Hematopoietic multipotent progenitor cell treated with erythropoietin and hydrocortisone succinate and interleukin-3 and kit ligand, for 4 days (in vitro differentiated cells): ENCODE measurements around the gene RITA1.
A peak's percentile ranks its signal among the peaks of the same experiment; 100 is the strongest.

Source experiments
- DNase-seq: peaks from one replicate; pipeline ENCODE4 v3.0.0-alpha.2; 2015

The RITA1 gene

GRCh38 chr12:113154351-113154973 is 31.1 kb upstream of the RITA1 start:
- DNase-seq = peak; percentile 62

DNA sequence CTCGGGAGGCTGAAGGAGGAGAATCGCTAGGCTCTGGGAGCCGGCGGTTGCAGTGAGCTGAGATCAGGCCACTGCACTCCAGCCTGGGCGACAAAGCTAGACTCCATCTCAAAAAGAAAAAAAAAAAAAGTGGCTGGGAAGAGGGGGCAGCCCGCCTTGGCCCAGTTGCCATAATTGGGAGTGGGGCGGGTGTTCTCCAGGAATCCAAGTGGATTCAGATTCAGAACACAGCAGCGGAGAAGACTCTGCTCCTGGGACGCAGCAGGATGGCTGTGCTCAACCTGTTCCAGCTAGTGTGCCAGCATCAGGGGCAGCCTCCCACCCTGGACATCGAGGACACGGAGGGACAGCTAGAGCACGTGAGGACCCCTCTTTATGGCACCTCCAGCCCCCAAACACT is 30.5 kb upstream of the RITA1 start:
- DNase-seq = no peak

DNA sequence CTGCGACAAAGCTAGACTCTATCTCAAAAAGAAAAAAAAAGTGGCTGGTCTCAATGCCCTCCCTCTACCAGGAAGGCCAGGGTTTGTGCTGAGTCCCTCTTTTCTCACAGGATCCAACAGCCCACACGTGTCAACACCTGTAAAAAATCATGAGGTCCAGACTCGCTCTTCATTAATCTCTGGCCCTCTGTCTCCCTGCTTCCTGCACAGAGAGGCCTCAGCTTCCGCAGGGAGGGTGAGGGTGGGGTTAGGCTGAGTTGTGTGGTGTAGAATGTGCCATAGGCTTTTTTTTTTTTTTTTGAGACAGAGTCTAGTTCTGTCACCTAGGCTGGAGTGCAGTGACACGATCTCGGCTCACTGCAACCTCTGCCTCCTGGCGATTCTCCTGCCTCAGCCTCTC is 29.9 kb upstream of the RITA1 start:
- peak; percentile 65 for DNase-seq

GRCh38 chr12:113157218-113157859 is 28.2 kb upstream of the RITA1 start:
- DNase-seq = no peak

DNA sequence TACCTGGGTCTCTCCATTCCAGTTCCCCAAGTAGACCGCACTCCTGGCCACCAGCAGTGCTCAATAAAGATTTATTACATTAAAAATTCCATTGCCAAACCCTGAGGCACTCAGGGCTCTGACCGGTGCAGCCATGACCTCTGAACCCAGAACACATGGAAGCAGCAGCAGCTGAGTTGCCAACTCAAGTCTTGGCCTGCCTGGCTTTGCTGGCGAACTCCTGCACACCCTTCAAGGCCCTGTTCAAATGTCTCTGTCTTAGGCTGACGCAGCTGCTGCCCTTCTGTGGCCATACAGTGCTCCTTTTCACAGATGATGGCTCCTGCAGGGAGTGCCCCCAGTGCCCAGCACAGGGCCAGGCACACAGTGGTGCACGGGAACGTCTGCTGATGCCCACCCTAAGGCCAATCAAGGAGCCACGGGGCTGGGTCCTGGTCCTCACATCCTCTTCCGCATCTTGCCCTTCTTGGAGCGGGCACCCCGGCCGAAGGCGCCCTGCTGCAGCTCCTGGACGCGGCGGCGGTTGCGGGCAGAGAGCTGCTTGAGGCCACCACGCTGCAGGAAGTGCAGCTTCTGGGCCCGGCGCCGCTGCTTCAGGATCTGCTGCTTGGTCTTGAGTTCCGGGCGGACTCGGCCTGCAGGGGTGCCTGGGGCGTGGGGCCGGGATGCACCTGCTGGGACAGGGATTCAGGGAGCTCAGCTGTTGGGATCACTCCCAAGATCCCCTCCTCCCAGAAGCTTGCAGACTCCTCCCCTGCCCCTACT is 26.9 kb upstream of the RITA1 start:
- no peak for DNase-seq

DNA sequence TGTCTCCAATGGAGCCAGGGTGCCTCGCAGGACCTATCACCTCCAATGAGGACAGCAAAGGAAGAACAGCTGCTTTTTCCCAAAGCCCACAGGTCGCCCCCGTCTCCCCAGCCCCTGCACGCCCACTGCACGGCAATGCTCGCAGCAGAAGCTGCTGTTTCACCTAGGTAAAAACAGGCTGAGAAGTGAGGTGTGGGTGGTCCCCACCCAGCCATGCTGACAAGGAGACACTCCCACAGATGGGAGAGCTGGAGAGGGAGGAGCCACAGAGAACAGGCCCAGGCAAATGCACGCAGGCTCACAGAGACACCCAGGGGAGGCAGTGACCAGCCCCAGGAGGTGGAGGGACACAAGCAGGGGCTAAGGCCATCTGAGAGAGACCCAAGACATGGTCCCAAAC is 25.6 kb upstream of the RITA1 start:
- no peak for DNase-seq

- DNase-seq = peak; percentile 68
These were observed 24.0 kb upstream of the RITA1 start for GRCh38 chr12:113161415-113162016.

DNA sequence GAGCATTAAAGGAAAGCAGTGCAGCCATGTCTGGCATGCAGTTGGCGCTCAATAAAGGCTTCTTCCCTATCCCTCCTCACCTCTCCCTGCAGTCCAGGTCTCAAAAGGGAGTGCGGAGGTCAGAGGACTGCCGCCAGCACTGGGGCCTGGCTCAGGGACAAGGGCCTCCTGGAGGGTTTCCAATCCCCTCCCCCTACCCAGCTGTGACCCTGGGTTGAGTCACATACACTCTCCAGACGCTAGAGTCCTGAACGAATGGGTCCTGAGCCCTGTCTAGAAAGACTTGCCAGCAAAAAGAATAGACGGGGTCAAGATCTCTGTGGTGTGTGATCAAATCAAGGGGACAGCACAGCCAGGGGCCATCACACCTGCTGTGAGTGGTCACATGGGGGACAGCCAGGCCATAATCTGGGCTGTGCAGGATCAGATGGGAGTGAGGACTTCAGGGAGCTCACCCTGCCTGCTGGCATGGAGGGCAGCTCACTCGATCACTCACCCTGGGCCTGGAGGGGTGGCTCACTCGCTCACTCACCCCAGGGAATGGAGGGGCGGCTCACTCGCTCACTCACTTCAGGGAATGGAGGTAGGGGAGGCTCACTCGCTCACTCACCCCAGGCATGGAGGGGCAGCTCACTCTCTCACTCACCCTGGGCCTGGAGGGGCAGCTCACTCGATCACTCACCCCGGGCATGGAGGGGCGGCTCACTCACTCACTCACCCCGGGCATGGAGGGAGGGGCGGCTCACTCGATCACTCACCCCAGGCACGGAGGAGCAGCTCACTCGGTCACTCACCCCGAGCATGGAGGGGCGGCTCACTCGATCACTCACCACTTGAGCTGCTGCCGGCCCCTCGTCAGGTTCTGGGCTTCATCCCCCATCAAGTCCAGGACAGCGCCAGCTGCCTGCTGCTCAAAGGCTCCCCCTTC is 23.2 kb upstream of the RITA1 start:
- DNase-seq = no peak

GRCh38 chr12:113163030-113163360 is 22.5 kb upstream of the RITA1 start:
- no peak for DNase-seq

DNA sequence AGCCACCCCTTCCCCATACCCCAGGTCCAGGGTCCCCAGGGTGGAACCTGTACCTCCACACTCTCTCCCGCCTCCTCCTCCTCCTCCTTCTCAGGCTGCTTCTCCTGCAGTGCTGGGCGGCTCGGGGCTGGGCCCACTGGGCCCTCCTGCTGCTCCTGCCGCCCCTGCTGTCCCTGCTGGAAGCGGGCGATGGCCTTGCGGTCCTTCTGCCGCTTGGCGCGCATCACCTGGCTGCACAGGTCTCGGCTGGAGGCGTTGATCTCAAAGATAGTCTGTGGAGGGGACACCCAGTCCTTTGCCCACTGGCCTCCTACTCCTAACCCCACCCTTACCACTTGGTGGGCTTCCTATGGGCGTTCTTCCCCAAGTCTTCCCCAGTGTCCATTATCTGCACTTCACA is 21.5 kb upstream of the RITA1 start:
- no peak for DNase-seq

DNA sequence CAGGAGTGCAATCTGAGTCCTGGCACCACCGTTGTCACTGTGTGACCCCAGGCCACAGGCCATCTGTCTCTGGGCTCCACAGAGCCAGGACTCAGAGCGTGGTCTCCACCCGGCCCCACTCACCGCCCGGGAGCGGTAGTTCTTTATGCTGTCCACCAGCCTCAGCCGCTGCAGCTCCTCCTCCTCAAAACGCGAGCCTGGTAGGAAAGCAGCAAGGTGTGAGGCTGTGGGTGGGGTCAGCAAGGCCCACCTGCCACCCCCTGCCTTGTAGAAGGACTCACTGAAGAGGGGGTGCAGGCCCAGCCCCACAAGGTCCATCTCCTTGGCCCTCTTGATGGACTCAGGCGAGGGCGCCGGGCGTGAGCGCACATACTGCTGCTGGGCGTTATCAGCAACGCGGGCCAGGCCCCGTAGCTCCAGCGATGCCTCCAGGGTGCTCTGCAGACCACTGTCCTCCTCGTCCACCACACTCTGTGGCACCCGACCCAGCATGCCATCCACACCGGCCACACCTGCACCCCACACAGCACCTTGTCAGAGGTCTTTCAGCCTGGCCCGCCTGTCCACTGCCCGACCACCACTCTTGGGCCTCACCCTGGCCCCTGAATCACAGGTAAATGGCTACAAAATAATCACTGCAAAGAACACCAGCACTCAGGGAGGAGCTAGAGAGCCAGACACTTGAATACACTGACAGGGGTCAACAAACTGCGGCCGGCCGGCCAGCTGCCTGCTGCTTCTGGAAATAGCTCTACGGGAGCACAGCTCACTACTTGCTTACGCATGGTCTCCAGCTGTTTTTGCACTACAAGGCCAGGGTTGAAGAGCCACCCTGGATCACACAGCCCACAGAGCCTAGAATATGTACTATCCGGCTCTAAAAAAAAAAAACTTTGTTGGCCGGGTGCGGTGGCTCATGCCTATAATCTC is 19.7 kb upstream of the RITA1 start:
- DNase-seq = no peak

GRCh38 chr12:113167868-113168267 is 17.7 kb upstream of the RITA1 start:
- no peak for DNase-seq

GRCh38 chr12:113169697-113170096 is 15.8 kb upstream of the RITA1 start:
- DNase-seq = no peak

DNA sequence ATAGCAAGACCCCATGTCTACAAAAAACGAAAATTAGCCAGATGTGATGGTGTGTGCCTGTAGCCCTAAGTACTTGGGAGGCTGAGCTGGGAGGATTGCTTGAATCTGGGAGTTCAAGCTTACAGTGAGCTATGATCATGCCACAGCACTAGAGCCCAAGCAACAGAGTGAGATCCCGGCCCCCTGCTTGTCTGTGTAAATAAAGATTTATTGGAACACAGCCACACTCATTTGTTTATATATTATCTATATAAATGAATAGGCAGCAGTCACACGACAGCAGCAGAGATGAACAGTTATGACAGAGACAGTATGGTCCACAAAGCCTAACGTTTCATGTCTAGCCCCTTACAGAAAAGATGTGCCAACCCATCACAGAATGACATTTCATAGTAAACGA is 15.1 kb upstream of the RITA1 start:
- DNase-seq = no peak

- no peak for DNase-seq
These were observed 14.6 kb upstream of the RITA1 start for GRCh38 chr12:113170926-113171325.

- no peak for DNase-seq
These were observed 14.0 kb upstream of the RITA1 start for GRCh38 chr12:113171543-113171942.

DNA sequence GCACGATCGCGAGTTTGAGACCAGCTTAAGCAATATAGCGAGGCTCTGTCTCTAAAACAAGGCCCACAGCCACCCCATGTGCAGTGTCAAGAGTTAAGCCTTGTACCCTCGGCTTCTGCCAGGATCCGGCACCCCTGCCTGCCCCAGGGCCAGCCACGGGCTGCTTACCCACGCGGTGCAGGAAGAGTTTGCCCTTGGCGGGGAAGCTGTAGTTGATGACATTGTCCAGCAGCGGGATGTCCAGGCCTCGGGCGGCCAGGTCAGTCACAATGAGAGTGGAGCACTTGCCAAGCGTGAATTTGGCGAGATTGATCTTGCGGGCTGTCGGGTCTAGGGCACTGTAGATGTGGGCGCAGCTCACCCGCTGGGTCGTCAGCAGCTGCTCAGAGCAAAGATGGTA is 13.3 kb upstream of the RITA1 start:
- DNase-seq = no peak

- no peak for DNase-seq
These were observed 12.3 kb upstream of the RITA1 start for GRCh38 chr12:113173081-113173698.

GRCh38 chr12:113174461-113175384 is 10.8 kb upstream of the RITA1 start:
- DNase-seq = peak; percentile 82

DNA sequence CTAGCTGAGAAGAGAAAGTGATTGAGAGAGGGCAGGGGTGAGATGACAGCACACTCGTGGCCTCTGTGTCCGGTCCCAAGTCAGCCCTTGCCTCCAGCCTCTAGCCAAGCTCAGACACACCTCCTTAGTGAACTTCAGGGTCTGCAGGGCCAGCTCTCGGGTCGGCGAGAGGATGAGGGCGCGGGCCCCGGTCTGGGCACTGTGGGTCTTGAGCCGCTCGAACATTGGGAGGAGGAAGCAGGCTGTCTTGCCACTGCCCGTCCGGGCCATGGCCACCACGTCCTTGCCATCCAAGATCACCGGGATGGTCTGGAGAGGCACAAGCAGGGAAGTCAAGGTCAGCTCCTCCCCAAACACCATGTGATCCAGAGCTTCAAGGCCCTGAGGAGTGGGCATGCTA is 6.5 kb upstream of the RITA1 start:
- no peak for DNase-seq
